ENCODE results near the gene CLDN8.

DNA sequence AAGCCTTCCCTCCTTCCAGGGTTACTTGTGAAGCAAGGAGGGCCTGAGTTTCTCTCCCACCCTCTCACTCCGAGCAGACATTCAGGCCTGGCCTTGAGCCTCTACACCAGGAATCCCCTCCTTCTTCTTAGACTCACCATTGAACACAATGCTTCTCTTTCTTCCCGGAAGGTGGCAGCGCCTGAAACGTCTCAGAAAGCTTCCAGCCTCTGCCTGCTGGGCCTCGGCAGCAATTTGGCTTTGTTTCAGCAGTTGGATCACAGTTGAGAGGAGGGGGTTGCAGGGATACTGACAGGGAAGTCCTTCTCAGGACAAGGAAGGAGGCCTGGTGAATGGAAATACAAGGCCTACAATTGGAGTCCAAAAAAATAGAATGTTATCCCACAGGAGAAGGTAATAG lies 6.3 kb downstream of the CLDN8 start:
- TF ChIP-seq, protein P1, sequence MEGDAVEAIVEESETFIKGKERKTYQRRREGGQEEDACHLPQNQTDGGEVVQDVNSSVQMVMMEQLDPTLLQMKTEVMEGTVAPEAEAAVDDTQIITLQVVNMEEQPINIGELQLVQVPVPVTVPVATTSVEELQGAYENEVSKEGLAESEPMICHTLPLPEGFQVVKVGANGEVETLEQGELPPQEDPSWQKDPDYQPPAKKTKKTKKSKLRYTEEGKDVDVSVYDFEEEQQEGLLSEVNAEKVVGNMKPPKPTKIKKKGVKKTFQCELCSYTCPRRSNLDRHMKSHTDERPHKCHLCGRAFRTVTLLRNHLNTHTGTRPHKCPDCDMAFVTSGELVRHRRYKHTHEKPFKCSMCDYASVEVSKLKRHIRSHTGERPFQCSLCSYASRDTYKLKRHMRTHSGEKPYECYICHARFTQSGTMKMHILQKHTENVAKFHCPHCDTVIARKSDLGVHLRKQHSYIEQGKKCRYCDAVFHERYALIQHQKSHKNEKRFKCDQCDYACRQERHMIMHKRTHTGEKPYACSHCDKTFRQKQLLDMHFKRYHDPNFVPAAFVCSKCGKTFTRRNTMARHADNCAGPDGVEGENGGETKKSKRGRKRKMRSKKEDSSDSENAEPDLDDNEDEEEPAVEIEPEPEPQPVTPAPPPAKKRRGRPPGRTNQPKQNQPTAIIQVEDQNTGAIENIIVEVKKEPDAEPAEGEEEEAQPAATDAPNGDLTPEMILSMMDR (IDR thresholded peaks at IDR 0.05), result no peak
- no peak for TF ChIP-seq POLR2AphosphoS5 (IDR thresholded peaks at IDR 0.05)

Measured in breast epithelium (tissue), 3 donors.